Measurements from ENCODE around the gene RAPGEF3. TPM values are rescaled to one million over a fixed set of nuclear protein-coding genes. Genes with fewer than 3 reads are reported as not detected.

Gene RAPGEF3
- total RNA-seq, 1 experiment from 2014 or later, result 5.7 TPM

- Histone ChIP-seq H3K4me2 (peak overlapping the region; percentile 97), H3K4me1 (replicated peaks; ENCODE audit: insufficient read depth) (peaks cover 65% of the 10 kb centered on the region), H3K27ac (peak overlapping the region; percentile 75), H3K27me3 (ENCODE audit: insufficient read depth, low read depth) (no peaks in the 10 kb centered on the region), H3K79me2 (ENCODE audit: low read depth) (peaks cover 8% of the 10 kb centered on the region; the same call in 1 of the 2 replicates), H4K20me1 (ENCODE audit: insufficient read depth) (no peaks in the 10 kb centered on the region), H3K4me3 (no peak overlapping the region), H3F3A (ENCODE audit: insufficient read depth, low read depth) (peaks cover 53% of the 10 kb centered on the region), H3K9me2 (ENCODE audit: insufficient read depth) (no peaks in the 10 kb centered on the region), H2AFZ (no peak overlapping the region), H3K36me3 (ENCODE audit: low read depth) (no peaks in the 10 kb centered on the region), H3K9me3 (ENCODE audit: insufficient read depth, low read depth) (no peaks in the 10 kb centered on the region)
- ChIA-PET CTCF (no interaction called here), POLR2A (ENCODE audit: unreplicated experiment) (no interaction called here)
- TF ChIP-seq EZH2 (IDR thresholded peaks at IDR 0.05; ENCODE audit: low read depth) (no peak), CTCF (conservative IDR thresholded peaks at IDR 0.05) (no peak)
- no peak for DNase-seq
- intact Hi-C loops (cut with micrococcal nuclease; ENCODE audit: unreplicated experiment), result loop anchor here (5.0 kb wide), 1 partner anchor 1369 kb away; no protein-coding TSS in a partner anchor
- no TSS peak for BruUV-seq (replicated peaks)
Observed at GRCh38 chr12:47751561-47751960, 7.1 kb downstream of the RAPGEF3 start.

- Histone ChIP-seq H3K27me3 (ENCODE audit: insufficient read depth, low read depth) (no peaks in the 10 kb centered on the region), H3K27ac (no peak overlapping the region), H3K9me2 (ENCODE audit: insufficient read depth) (no peaks in the 10 kb centered on the region), H3K4me2 (peak overlapping the region; percentile 97; the same call in 1 of the 2 replicates), H3K9me3 (ENCODE audit: insufficient read depth, low read depth) (no peaks in the 10 kb centered on the region), H3K4me3 (no peak overlapping the region), H3K4me1 (replicated peaks; ENCODE audit: insufficient read depth) (peaks cover 60% of the 10 kb centered on the region), H4K20me1 (ENCODE audit: insufficient read depth) (no peaks in the 10 kb centered on the region), H3K79me2 (ENCODE audit: low read depth) (0 out of 2 replicates have a peak, but pooled peaks cover 3% of the 10 kb centered on the region), H3F3A (ENCODE audit: insufficient read depth, low read depth) (peaks cover 53% of the 10 kb centered on the region), H3K36me3 (ENCODE audit: low read depth) (no peaks in the 10 kb centered on the region), H2AFZ (no peak overlapping the region)
- intact Hi-C loops (cut with micrococcal nuclease; ENCODE audit: unreplicated experiment), result loop anchor here (5.0 kb wide), 1 partner anchor 1369 kb away; no protein-coding TSS in a partner anchor
- ChIA-PET CTCF (no interaction called here), POLR2A (ENCODE audit: unreplicated experiment) (no interaction called here)
- DNase-seq, result no peak
- TF ChIP-seq EZH2 (IDR thresholded peaks at IDR 0.05; ENCODE audit: low read depth) (no peak), CTCF (conservative IDR thresholded peaks at IDR 0.05) (no peak)
- BruUV-seq (replicated peaks), result no TSS peak
Observed at GRCh38 chr12:47750916-47751470, 7.7 kb downstream of the RAPGEF3 start.

GRCh38 chr12:47750229-47750798 lies 8.4 kb downstream of the RAPGEF3 start:
- POLR2A ChIA-PET (ENCODE audit: unreplicated experiment), result no interaction called here
- intact Hi-C loops (cut with micrococcal nuclease; ENCODE audit: unreplicated experiment), result loop anchor here (5.0 kb wide), 1 partner anchor 1368 kb away; no protein-coding TSS in a partner anchor
- Histone ChIP-seq H3K4me1 (replicated peaks; ENCODE audit: insufficient read depth) (peaks cover 53% of the 10 kb centered on the region), H3K4me2 (no peak overlapping the region), H3K27ac (no peak overlapping the region), H3F3A (ENCODE audit: insufficient read depth, low read depth) (peaks cover 50% of the 10 kb centered on the region), H4K20me1 (ENCODE audit: insufficient read depth) (no peaks in the 10 kb centered on the region), H3K9me2 (ENCODE audit: insufficient read depth) (no peaks in the 10 kb centered on the region), H3K4me3 (no peak overlapping the region), H3K36me3 (ENCODE audit: low read depth) (no peaks in the 10 kb centered on the region), H3K27me3 (ENCODE audit: insufficient read depth, low read depth) (no peaks in the 10 kb centered on the region), H2AFZ (no peak overlapping the region), H3K79me2 (ENCODE audit: low read depth) (0 out of 2 replicates have a peak, but pooled peaks cover under 1% of the 10 kb centered on the region), H3K9me3 (ENCODE audit: insufficient read depth, low read depth) (no peaks in the 10 kb centered on the region)
- CTCF ChIA-PET, result no interaction called here
- no peak for DNase-seq
- no peak for TF ChIP-seq CTCF (conservative IDR thresholded peaks at IDR 0.05)
- no peak for TF ChIP-seq EZH2 (IDR thresholded peaks at IDR 0.05; ENCODE audit: low read depth)
- no TSS peak for BruUV-seq (replicated peaks)

Measured in PC-9 (cell line).